Activated CD4-positive, alpha-beta T cell treated with anti-CD3 and anti-CD28 coated beads, Interleukin-2, amount 10 ng/mL, durations not matched to agents 24 days and 14 days (primary cell): ENCODE data around the gene GAS5. TPM values are rescaled to one million over a fixed set of nuclear protein-coding genes. Genes with fewer than 3 reads are reported as not detected.
"Not testable (repeated sequence)": the region's sequence is repeated elsewhere in the genome, so short reads cannot be mapped to it uniquely, and the experiment has no call there.

Experiments
- DNase-seq: peaks from one replicate; pipeline ENCODE4 v3.0.0; 2022
- H3K27ac Mint-ChIP-seq: one replicate; pipeline ENCODE4 v1.8.0; 2022; ENCODE audit warnings: mild to moderate bottlenecking, mixed read lengths
- H3K27me3 Mint-ChIP-seq: one replicate; pipeline ENCODE4 v1.8.0; 2022; ENCODE audit warnings: mixed read lengths
- H3K36me3 Mint-ChIP-seq: one replicate; pipeline ENCODE4 v1.8.0; 2022; ENCODE audit warnings: low read depth, mild to moderate bottlenecking, mixed read lengths
- H3K4me1 Mint-ChIP-seq: one replicate; pipeline ENCODE4 v1.8.0; 2021; ENCODE audit warnings: mixed read lengths
- H3K4me3 Mint-ChIP-seq: one replicate; pipeline ENCODE4 v1.8.0; 2022; ENCODE audit warnings: mild to moderate bottlenecking, moderate library complexity, mixed read lengths
- H3K9me3 Mint-ChIP-seq: one replicate; pipeline ENCODE4 v1.8.0; 2021; ENCODE audit warnings: mixed read lengths
- intact Hi-C: fragments of 100-400 bp; cut with micrococcal nuclease; formaldehyde crosslinking; loops from one replicate; pipeline ENCODE4 v1.15.1; 2023
- total RNA-seq: library from RNA; stranded (reverse); gene quantifications from 2 replicates; pipeline ENCODE4 v1.2.3, GENCODE V29; 2022

GAS5 gene
- total RNA-seq, 1 donor from 2014 or later: 695 TPM

DNA sequence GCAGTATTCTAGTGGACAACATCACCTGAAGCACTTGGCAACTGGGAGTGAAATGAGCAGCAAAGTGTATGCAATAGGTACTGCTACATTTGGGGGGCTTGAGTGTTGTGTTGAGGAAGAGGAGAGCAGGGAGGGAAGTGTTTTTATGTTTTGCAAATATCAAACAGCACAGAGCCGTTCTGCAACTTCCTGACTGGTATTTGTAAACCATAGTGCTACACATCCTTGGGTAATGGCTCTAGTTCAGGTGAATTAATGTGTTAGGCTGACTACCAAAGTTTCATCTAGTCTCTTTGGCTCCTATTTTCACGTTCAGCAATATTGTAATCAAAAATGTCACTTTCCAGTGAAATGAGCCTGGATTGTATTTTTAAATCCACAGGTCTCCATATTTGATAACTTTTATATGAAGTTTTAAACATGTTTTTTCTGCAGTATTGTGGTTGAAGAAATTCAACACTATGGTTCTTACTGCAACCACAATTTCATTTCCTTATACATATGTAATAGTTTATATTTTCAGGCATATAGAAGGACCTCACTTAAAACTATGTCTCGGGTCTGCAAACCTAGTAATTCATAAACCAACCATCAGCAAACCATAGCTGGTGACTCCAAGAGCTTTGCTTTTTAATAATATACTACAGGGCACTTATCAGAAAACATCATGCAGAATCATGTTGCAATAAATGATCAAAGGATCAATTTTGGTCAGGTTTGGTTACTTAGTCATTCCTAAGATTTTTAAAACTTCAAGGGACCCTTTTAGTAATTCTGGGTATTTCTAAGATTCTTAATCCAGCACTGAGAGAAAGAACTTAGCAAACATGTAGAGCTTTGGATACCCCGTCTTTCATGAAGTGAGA lies 19.2 kb upstream of the GAS5 start:
- H3K4me3 Mint-ChIP-seq: no peak overlapping the region
- DNase-seq: no peak
- H3K27me3 Mint-ChIP-seq: no peaks in the 10 kb centered on the region
- intact Hi-C loops: no loop called here
- H3K27ac Mint-ChIP-seq: peak overlapping the region; percentile 16
- peaks cover 33% of the 10 kb centered on the region for H3K36me3 Mint-ChIP-seq
- no peaks in the 10 kb centered on the region for H3K9me3 Mint-ChIP-seq
- H3K4me1 Mint-ChIP-seq: peaks cover 11% of the 10 kb centered on the region

DNA sequence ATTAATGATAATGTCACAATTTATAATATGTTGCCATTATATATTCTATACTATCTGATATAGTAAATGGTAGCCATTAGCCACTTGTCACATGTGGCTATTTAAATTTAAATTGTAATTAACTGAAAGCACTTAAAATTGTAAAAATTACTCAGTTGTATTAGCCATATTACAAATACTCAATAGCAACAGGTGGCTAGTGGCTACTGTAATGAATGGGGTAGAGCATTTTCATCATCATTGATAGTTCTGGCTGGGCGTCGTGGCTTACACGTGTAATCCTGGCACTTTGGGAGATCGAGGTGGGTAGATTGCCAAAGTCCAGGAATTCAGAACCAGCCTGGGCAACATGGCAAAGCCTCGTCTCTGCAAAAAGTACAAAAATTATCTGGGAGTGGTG lies 16.9 kb upstream of the GAS5 start:
- Mint-ChIP-seq H3K27ac (no peak overlapping the region), H3K36me3 (peaks cover 36% of the 10 kb centered on the region), H3K9me3 (no peaks in the 10 kb centered on the region), H3K4me1 (peaks cover 11% of the 10 kb centered on the region), H3K27me3 (no peaks in the 10 kb centered on the region), H3K4me3 (no peak overlapping the region)
- DNase-seq: no peak
- intact Hi-C loops: no loop called here

DNA sequence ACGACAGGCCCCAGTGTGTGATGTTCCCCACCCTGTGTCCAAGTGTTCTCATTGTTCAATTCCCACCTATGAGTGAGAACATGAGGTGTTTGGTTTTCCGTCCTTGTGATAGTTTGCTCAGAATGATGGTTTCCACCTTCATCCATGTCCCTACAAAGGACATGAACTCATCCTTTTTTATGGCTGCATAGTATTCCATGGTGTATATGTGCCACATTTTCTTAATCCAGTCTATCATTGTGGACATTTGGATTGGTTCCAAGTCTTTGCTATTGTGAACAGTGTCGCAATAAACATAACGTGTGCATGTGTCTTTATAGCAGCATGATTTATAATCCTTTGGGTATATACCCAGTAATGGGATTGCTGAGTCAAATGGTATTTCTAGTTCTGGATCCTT lies 13.3 kb upstream of the GAS5 start:
- H3K27ac Mint-ChIP-seq, H3K9me3 Mint-ChIP-seq, H3K27me3 Mint-ChIP-seq, intact Hi-C loops, DNase-seq, H3K4me1 Mint-ChIP-seq, H3K4me3 Mint-ChIP-seq: not testable (repeated sequence)
- H3K36me3 Mint-ChIP-seq: peaks cover 37% of the 10 kb centered on the region

DNA sequence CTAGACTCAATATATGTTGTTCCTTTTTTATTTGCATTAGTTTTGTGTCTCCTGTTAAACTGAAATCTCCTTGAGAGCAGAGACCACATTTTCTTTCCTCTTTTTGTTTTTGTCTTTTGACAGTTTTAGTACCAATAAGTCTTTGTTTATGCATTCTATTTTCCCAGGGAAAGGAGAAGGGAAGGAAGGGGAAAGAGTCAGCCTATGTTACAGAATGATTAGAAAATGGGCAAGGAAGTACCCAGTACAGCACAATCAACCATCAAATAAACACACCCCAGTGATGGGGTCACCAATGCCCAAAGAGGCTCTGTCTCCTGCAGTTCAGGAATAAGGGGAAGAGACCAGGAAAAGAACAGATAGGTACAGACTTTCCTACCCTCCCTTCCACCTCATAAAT lies 10.5 kb upstream of the GAS5 start:
- Mint-ChIP-seq H3K9me3 (no peaks in the 10 kb centered on the region), H3K27ac (no peak overlapping the region), H3K4me3 (no peak overlapping the region), H3K36me3 (peaks cover 41% of the 10 kb centered on the region), H3K27me3 (no peaks in the 10 kb centered on the region), H3K4me1 (peaks cover 2% of the 10 kb centered on the region)
- intact Hi-C loops: no loop called here
- no peak for DNase-seq

DNA sequence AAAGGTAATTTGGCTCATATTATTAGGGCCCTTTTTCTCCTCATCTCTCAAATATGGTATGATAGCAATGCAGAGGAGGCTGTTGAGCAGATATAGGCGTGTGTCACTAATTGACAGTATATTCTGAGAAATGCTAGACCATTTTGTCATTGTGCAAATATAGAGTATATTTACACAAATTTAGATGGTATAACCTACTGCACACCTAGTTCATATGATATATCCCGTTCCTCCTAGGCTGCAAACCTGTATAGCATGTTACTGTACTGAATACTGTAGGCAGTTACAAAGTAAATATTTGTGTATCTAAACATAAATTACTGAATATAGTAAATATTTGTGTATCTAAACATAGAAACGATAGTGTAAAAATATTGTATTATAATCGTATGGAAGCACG lies 8.9 kb upstream of the GAS5 start:
- no peak overlapping the region for H3K27ac Mint-ChIP-seq
- H3K27me3 Mint-ChIP-seq: no peaks in the 10 kb centered on the region
- H3K9me3 Mint-ChIP-seq: no peaks in the 10 kb centered on the region
- intact Hi-C loops: no loop called here
- H3K4me1 Mint-ChIP-seq: peaks cover 4% of the 10 kb centered on the region
- no peak overlapping the region for H3K4me3 Mint-ChIP-seq
- H3K36me3 Mint-ChIP-seq: peaks cover 44% of the 10 kb centered on the region
- DNase-seq: no peak

DNA sequence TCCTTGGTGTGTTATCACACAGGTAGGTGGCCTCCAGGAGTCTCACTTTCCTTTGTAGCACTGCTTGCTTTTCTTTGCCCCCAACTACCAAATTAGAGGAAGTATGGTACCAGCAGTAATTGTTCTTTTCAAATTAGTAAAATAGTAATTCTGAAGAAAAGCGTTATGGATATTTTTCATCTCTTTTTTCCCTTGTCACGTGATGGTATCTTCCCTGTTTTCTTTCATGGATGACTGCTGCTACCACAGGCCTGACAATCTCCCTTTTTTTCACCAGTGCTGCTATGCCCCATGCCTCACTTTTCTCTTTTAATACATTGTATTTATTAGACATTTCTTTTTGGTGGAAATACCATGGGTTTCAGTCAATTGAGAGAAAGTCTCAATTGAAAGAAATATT lies 3.7 kb upstream of the GAS5 start:
- H3K27ac Mint-ChIP-seq: peak overlapping the region; percentile 64
- H3K4me3 Mint-ChIP-seq: no peak overlapping the region
- no peaks in the 10 kb centered on the region for H3K27me3 Mint-ChIP-seq
- peaks cover 46% of the 10 kb centered on the region for H3K36me3 Mint-ChIP-seq
- H3K9me3 Mint-ChIP-seq: no peaks in the 10 kb centered on the region
- H3K4me1 Mint-ChIP-seq: peaks cover 34% of the 10 kb centered on the region
- intact Hi-C loops: loop anchor here (2.0 kb wide), 1 partner anchor 345 kb away; no protein-coding TSS in a partner anchor
- no peak for DNase-seq

DNA sequence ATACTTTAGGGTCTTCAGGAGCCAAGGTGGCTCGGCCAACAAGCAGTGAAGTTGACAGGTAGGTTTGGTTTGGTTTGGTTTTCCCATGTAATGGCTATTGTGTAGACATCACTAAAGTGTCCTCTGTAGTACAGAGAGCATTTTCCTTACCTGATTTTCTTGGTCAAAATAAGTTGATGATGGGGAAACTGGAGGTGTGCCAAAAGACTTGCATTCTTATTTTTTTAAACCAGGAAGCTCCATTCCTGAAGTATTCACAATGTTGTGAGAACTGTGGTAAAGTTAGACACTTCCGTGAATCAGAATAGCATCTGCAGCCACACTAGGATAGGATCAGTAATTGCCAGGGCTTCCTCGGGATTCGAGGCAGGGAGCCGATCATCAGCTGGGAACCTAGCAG lies 3.3 kb upstream of the GAS5 start:
- Mint-ChIP-seq H3K36me3 (peaks cover 49% of the 10 kb centered on the region), H3K9me3 (no peaks in the 10 kb centered on the region), H3K4me1 (peaks cover 38% of the 10 kb centered on the region), H3K4me3 (peak overlapping the region; percentile 65), H3K27ac (peak overlapping the region; percentile 83), H3K27me3 (no peaks in the 10 kb centered on the region)
- intact Hi-C loops: loop anchor here (2.0 kb wide), 1 partner anchor 346 kb away; no protein-coding TSS in a partner anchor
- DNase-seq: no peak

DNA sequence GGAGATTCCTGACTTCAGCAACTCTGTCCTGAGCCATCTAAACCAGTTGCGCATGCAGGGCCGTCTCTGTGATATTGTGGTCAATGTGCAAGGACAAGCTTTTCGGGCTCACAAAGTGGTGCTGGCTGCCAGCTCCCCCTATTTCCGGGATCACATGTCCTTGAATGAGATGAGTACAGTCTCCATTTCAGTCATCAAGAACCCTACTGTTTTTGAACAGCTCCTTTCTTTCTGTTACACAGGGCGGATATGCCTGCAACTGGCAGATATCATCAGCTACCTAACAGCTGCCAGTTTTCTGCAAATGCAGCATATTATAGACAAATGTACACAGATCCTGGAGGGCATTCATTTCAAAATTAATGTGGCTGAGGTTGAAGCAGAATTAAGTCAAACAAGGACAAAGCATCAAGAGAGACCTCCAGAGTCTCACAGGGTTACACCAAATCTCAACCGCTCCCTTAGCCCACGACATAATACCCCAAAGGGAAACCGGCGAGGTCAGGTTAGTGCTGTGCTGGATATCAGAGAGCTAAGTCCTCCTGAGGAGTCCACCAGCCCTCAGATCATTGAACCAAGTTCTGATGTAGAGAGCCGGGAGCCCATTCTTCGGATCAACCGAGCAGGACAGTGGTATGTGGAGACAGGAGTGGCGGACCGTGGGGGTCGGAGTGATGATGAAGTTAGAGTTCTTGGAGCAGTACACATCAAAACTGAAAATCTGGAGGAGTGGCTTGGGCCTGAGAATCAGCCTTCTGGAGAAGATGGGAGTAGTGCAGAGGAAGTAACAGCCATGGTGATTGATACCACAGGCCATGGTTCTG lies 2.7 kb upstream of the GAS5 start:
- intact Hi-C loops: loop anchor here (2.0 kb wide), 1 partner anchor 346 kb away; no protein-coding TSS in a partner anchor
- peak overlapping the region; percentile 83 for H3K27ac Mint-ChIP-seq
- peak overlapping the region; percentile 65 for H3K4me3 Mint-ChIP-seq
- H3K27me3 Mint-ChIP-seq: no peaks in the 10 kb centered on the region
- peaks cover 50% of the 10 kb centered on the region for H3K36me3 Mint-ChIP-seq
- H3K4me1 Mint-ChIP-seq: peaks cover 42% of the 10 kb centered on the region
- no peaks in the 10 kb centered on the region for H3K9me3 Mint-ChIP-seq
- peak; percentile 81 for DNase-seq

DNA sequence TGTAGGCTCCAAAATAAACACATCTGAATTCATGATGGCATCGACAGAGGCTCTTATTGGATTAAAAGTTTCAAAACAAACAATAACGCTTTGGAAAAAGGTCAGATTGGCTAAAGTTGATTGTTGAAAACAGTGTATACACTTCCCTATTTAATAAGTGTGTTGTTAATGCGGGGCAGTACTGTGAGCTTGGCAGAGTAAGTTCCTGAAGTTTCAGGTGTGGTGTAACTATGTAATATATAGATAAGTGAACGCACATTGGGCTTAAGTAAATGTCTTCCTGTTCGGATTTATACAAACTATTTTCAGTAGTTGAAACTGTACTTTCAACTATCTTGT lies 1.2 kb upstream of the GAS5 start:
- Mint-ChIP-seq H3K4me3 (peak overlapping the region; percentile 92), H3K9me3 (no peaks in the 10 kb centered on the region), H3K27ac (peak overlapping the region; percentile 99), H3K27me3 (no peaks in the 10 kb centered on the region), H3K36me3 (peaks cover 59% of the 10 kb centered on the region), H3K4me1 (peaks cover 56% of the 10 kb centered on the region)
- DNase-seq: no peak
- intact Hi-C loops: no loop called here

DNA sequence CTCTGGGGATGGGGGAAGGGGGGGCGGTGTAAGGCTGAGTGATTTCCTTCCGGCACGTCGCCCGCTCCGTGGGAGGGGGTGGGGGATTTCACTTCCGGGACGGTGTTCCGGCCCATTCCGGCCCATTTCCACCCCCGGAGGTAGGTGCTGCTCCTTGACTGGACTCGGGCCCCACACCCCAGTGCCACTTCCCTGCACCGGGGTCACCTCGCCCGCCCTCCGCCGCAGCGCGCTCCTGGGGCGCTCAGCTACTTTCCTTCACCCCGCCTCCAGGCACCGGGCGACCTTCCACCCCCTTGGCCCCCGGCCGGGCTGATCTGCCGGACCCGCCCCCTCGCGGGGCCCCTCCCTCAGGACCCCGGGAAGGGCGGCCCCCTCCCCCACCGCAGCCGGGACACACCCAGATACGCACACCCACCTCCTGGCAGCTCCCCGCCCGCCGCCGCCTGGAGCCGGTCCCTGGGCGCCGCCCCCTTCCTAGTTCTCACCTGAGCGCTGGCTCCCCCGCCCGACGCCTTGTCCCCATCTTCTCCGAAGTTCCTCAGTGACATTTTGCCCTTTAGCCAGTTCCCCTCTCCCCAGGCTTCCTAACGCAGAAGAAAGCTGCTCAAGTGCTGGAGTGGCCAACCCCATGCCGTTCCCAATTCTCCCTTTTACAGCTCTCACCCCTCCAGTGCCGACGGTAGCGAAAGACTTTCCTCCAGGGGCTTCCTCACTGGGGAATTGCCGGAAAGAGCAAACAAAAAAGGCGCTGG lies 654 bp upstream of the GAS5 start, which contains the start of gene ZBTB37:
ZBTB37 (plus strand) TSS at position 115 of the 755 bp plus-strand sequence. CDS start 1,846 bp downstream, outside the sequence.
- H3K36me3 Mint-ChIP-seq: peaks cover 64% of the 10 kb centered on the region
- intact Hi-C loops: loop anchor here (1.0 kb wide), 7 partner anchors 44 to 1336 kb away; partner anchors contain the start of genes CACYBP, CENPL, DARS2 and KLHL20
- DNase-seq: peak; percentile 98
- H3K4me3 Mint-ChIP-seq: peak within 1 kb of the TSS; percentile 92
- no peaks in the 10 kb centered on the region for H3K27me3 Mint-ChIP-seq
- H3K9me3 Mint-ChIP-seq: no peaks in the 10 kb centered on the region
- H3K4me1 Mint-ChIP-seq: peaks cover 59% of the 10 kb centered on the region
- peak within 1 kb of the TSS; percentile 99 for H3K27ac Mint-ChIP-seq

DNA sequence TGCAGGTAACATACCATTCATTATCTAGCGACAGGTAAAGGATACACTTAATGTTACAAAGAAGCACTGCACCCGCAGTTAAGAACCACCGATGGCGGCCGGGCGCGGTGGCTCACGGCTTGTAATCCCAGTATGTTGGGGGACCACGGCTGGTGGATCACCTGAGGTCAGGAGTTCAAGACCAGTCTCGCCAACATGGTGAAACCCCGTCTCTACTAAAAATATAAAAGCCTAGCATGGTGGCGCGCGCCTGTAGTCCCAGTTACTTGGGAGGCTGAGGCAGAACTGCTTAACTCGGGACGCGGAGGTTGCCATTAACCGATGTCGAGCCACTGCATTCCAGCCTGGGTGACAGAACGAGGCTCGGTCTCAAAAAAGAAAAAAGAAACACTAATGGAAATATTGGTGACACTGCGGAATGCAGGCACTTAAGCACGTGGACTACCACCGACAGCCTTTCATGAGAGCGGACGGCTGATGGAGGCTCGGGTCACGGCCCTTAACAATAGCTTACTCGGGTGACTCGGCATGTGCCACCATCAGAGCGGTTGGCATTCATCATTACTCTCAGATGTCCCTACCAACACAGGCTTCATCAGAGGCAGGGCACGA lies 542 bp downstream of the GAS5 start:
- Mint-ChIP-seq H3K4me1 (peaks cover 57% of the 10 kb centered on the region), H3K27me3 (no peaks in the 10 kb centered on the region), H3K4me3 (peak overlapping the region; percentile 92), H3K36me3 (peaks cover 67% of the 10 kb centered on the region), H3K27ac (peak overlapping the region; percentile 99), H3K9me3 (no peaks in the 10 kb centered on the region)
- DNase-seq: no peak
- intact Hi-C loops: no loop called here

DNA sequence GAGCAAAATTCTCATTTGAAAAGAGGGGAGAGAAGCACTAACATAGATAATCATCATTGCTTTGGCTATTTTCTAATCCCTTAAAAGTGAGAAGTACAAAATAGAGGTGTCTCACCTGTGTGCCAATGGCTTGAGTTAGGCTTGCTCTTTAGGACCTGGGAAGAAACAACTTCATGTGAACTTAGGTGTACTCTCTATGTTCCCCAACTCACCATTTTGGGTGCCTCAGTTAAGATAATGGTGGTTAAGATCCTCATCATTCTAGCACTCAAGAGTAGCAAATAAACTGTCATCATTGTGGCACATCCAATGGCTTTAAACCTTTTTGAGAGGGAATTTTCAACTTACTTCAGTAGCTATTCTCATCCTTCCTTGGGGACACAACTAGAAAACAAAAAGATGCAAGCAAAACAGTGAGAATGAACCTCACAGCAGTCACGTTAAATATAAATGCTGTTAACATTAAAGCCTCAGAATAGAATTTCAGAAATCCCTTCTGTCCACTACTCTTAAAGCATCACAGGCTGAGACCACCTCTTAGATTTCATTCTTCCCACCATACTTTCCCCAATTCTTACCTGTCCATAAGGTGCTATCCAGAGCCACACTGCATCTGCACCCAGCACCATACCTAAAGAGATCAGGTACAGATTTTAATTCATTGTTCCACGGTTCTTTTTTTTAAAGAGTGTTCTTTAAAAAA lies 1.2 kb downstream of the GAS5 start:
- no peak for DNase-seq
- no peaks in the 10 kb centered on the region for H3K27me3 Mint-ChIP-seq
- peak overlapping the region; percentile 99 for H3K27ac Mint-ChIP-seq
- intact Hi-C loops: no loop called here
- peak overlapping the region; percentile 92 for H3K4me3 Mint-ChIP-seq
- peaks cover 59% of the 10 kb centered on the region for H3K4me1 Mint-ChIP-seq
- H3K9me3 Mint-ChIP-seq: no peaks in the 10 kb centered on the region
- H3K36me3 Mint-ChIP-seq: peaks cover 70% of the 10 kb centered on the region
